Esophagus squamous epithelium (tissue), 5 donors: Measurements from ENCODE around the gene MOSMO. TPM values are rescaled to one million over a fixed set of nuclear protein-coding genes. Genes with fewer than 3 reads are reported as not detected.

Experiments used
- DNase-seq: peaks from one replicate; lab custom pipeline; 2025; lab: John Stamatoyannopoulos, UW
- H3K27ac ChIP-seq, 4 donors: fragments of 200-600 bp; sonication (generic); one replicate each; pipeline ENCODE4 v1.5.1; 2016 to 2019; ENCODE audit warnings: mild to moderate bottlenecking in 1 of 4
- H3K27me3 ChIP-seq, 4 donors: fragments of 200-600 bp; sonication (generic); 1 replicate in 3 of 4; 2 replicates in 1 of 4; pipeline versions ENCODE4 v1.5.1 to v1.6.0; 2017 to 2021; ENCODE audit warnings: antibody characterized with exemption in 1 of 4
- H3K36me3 ChIP-seq, 3 donors: fragments of 200-600 bp; sonication (generic); one replicate each; pipeline ENCODE4 v1.5.1; 2016 to 2019
- H3K4me1 ChIP-seq, 3 donors: fragments of 200-600 bp; sonication (generic); one replicate each; pipeline ENCODE4 v1.5.1; 2017 to 2019
- H3K4me3 ChIP-seq, 4 donors: fragments of 200-600 bp; sonication (generic); 1 replicate in 3 of 4; 2 replicates in 1 of 4; pipeline ENCODE4 v1.5.1; 2016 to 2019; ENCODE audit warnings: mild to moderate bottlenecking in 2 of 4, moderate library complexity in 1 of 4
- H3K9me3 ChIP-seq, 3 donors: fragments of 200-600 bp; sonication (generic); one replicate each; pipeline ENCODE4 v1.5.1; 2016 to 2019
- POLR2A ChIP-seq, 4 donors: fragments of 450-650 bp; IDR thresholded peaks; one replicate each; pipeline ENCODE4 v1.6.1; 2017; ENCODE audit warnings: antibody characterized with exemption in 4 of 4, mild to moderate bottlenecking in 4 of 4, moderate library complexity in 3 of 4
- WGBS, 2 donors: methylation state at CpG; one replicate each; pipeline ENCODE4 v1.1.5; 2018; 5-methylcytosine and 5-hydroxymethylcytosine counted together
- intact Hi-C: fragments of 100-400 bp; cut with DNase I; formaldehyde crosslinking; loops from one replicate; pipeline ENCODE4 v1.15.0; 2022
- total RNA-seq, 4 donors: library from RNA; depleted of rRNA; stranded (reverse); fragments of >200 nt; gene quantifications; one replicate each; pipeline ENCODE4 v1.1.0, GENCODE V29; 2016
- TF ChIP-seq, protein P1 (sequence below), 6 experiments: fragments of 450-650 bp in 4 of 6; fragments of 200-600 bp in 2 of 6; sonication (generic) in 2 of 6; IDR thresholded peaks; one replicate each; pipeline ENCODE4 v1.5.1; 2016 to 2019; ENCODE audit warnings: antibody characterized with exemption in 6 of 6, mild to moderate bottlenecking in 4 of 6, moderate library complexity in 4 of 6
- donor health status: DM: yes; HTN: yes; CAD: no.

MOSMO gene
- total RNA-seq, 4 donors from 2014 or later, result 4.5 to 18.9 (median 12.5) TPM

GRCh38 chr16:22063888-22064467 lies 56.1 kb downstream of the MOSMO start:
- intact Hi-C loops, result no loop called here
- TF ChIP-seq, protein P1, sequence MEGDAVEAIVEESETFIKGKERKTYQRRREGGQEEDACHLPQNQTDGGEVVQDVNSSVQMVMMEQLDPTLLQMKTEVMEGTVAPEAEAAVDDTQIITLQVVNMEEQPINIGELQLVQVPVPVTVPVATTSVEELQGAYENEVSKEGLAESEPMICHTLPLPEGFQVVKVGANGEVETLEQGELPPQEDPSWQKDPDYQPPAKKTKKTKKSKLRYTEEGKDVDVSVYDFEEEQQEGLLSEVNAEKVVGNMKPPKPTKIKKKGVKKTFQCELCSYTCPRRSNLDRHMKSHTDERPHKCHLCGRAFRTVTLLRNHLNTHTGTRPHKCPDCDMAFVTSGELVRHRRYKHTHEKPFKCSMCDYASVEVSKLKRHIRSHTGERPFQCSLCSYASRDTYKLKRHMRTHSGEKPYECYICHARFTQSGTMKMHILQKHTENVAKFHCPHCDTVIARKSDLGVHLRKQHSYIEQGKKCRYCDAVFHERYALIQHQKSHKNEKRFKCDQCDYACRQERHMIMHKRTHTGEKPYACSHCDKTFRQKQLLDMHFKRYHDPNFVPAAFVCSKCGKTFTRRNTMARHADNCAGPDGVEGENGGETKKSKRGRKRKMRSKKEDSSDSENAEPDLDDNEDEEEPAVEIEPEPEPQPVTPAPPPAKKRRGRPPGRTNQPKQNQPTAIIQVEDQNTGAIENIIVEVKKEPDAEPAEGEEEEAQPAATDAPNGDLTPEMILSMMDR (IDR thresholded peaks at IDR 0.05), result no peak
- TF ChIP-seq POLR2A (IDR thresholded peaks at IDR 0.05), result no peak
- no peak for DNase-seq
- Histone ChIP-seq H3K4me1 (peaks cover 0 to 20% (median 0%) of the 10 kb centered on the region in 3 donors), H3K4me3 (no peak overlapping the region), H3K27me3 (no peaks in the 10 kb centered on the region), H3K9me3 (peaks cover 0 to 4% (median 0%) of the 10 kb centered on the region in 3 donors), H3K36me3 (no peaks in the 10 kb centered on the region), H3K27ac (no peak overlapping the region)
- 89% methylated on average over 1 of the region's 1 CpG for WGBS, 2 donors

- no peak overlapping the region for H3K27ac ChIP-seq
- H3K27me3 ChIP-seq, result no peaks in the 10 kb centered on the region
- H3K9me3 ChIP-seq, result peaks cover 0 to 4% (median 0%) of the 10 kb centered on the region in 3 donors
- WGBS, 2 donors, result 43 to 56% methylated on average over 1 of the region's 1 CpG
- peaks cover 0 to 30% (median 2%) of the 10 kb centered on the region in 3 donors for H3K4me1 ChIP-seq
- H3K36me3 ChIP-seq, result no peaks in the 10 kb centered on the region
- TF ChIP-seq, protein P1 (IDR thresholded peaks at IDR 0.05), result no peak
- TF ChIP-seq POLR2A (IDR thresholded peaks at IDR 0.05), result no peak
- no peak overlapping the region for H3K4me3 ChIP-seq
- no peak for DNase-seq
- intact Hi-C loops, result no loop called here
Measured at GRCh38 chr16:22065252-22065651, 57.3 kb downstream of the MOSMO start.

- intact Hi-C loops, result loop anchor here (5.0 kb wide), 1 partner anchor 68 kb away; the partner anchor contains the start of gene PDZD9
Measured at GRCh38 chr16:22070361-22071330, 62.7 kb downstream of the MOSMO start.

GRCh38 chr16:22071331-22071910 lies 63.5 kb downstream of the MOSMO start:
- DNase-seq, result no peak
- peak overlapping the region in 3 of 4 donors; percentile 15 to 50 (median 32) for H3K27ac ChIP-seq
- no peaks in the 10 kb centered on the region for H3K27me3 ChIP-seq
- peak overlapping the region in 1 of 4 donors; percentile 32 for H3K4me3 ChIP-seq
- 35 to 45% methylated on average over 7 of the region's 7 CpGs for WGBS, 2 donors
- H3K36me3 ChIP-seq, result peaks cover 0 to 4% (median 0%) of the 10 kb centered on the region in 3 donors
- intact Hi-C loops, result loop anchor here (5.0 kb wide), 1 partner anchor 69 kb away; the partner anchor contains the start of gene PDZD9
- H3K9me3 ChIP-seq, result peaks cover 0 to 4% (median 0%) of the 10 kb centered on the region in 3 donors
- H3K4me1 ChIP-seq, result peaks cover 4 to 32% (median 14%) of the 10 kb centered on the region in 3 donors
- TF ChIP-seq POLR2A (IDR thresholded peaks at IDR 0.05), result no peak
- TF ChIP-seq, protein P1 (IDR thresholded peaks at IDR 0.05), result no peak

More at GRCh38 chr16:22070361-22071330, 62.7 kb downstream of the MOSMO start:
- Histone ChIP-seq H3K27ac (peak overlapping the region in 3 of 4 donors; percentile 15 to 50 (median 32)), H3K4me3 (peak overlapping the region in 1 of 4 donors; percentile 32), H3K4me1 (peaks cover 4 to 33% (median 14%) of the 10 kb centered on the region in 3 donors), H3K9me3 (peaks cover 0 to 4% (median 0%) of the 10 kb centered on the region in 3 donors), H3K36me3 (no peaks in the 10 kb centered on the region), H3K27me3 (no peaks in the 10 kb centered on the region)
- WGBS, 2 donors, result 19 to 34% methylated on average over 12 of the region's 12 CpGs
- TF ChIP-seq POLR2A (IDR thresholded peaks at IDR 0.05), result no peak
- TF ChIP-seq, protein P1 (IDR thresholded peaks at IDR 0.05), result no peak
- no peak for DNase-seq
